HG03060 (cell line): ENCODE results near the gene ANO6.

Source experiments
- ATAC-seq: cut with Tn5 transposase; IDR thresholded peaks from one replicate; pipeline ENCODE4 v1.9.1; 2021; ENCODE audit warnings: low read depth, moderate number of reproducible peaks; ENCODE audit not compliant: unreplicated experiment

ANO6 gene

GRCh38 chr12:45208604-45209487, 7.0 kb upstream of the ANO6 start:
- ATAC-seq, result no peak

GRCh38 chr12:45209784-45210183, 6.1 kb upstream of the ANO6 start:
- no peak for ATAC-seq

DNA sequence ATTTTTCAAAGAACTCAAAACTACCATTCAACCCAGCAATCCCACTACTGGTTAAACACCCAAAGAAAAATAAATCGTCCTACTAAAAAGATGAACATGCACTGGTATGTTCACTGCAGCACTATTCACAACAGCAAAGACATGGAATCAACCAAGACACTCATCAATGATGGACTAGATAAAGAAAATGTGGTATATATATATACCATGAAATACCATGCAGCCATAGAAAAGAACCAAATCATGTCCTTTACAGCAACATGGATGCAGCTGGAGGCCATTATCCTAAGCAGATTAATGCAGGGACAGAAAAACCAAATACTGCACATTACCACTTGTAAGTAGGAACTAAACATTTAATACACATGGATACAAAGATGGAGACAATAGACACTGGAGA, 3.8 kb upstream of the ANO6 start:
- ATAC-seq, result no peak

- no peak for ATAC-seq
These were observed 2.8 kb upstream of the ANO6 start for GRCh38 chr12:45213107-45213506.

- no peak for ATAC-seq
These were observed 1.8 kb upstream of the ANO6 start for GRCh38 chr12:45214071-45214470.

GRCh38 chr12:45214749-45215418, 1.0 kb upstream of the ANO6 start:
- no peak for ATAC-seq

- no peak for ATAC-seq
These were observed 511 bp downstream of the ANO6 start for GRCh38 chr12:45216230-45216982.

- ATAC-seq, result no peak
These were observed 1.1 kb downstream of the ANO6 start for GRCh38 chr12:45216983-45217485.

GRCh38 chr12:45217846-45218245, 2.0 kb downstream of the ANO6 start:
- ATAC-seq, result no peak

GRCh38 chr12:45219621-45220020, 3.7 kb downstream of the ANO6 start:
- no peak for ATAC-seq

DNA sequence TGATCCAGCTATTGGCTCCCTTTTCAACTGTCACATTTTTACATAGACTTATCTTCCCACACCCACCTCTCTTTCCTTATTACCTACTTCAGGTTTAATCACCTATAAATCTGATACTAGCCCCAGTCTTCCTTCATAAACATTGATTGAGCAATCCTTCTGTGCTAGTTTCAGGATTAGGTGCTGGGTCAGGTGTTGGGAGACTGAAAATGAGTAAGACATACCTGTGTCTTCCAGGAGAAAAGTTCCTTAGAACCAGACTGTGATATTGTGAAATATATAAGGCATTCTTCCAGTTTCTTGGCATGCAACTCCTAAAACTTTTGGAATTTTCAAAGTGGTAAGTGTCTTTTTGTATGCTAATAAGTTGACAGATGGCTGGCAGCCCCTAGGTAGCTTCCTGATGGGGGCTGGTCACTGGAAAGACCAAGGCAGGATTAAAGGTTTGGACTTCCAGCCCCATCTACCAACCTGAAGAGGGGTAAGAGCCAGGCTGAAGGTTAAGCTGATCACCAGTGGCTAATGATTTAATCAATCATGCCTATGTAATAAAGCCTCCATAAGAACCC, 4.6 kb downstream of the ANO6 start:
- ATAC-seq, result no peak

GRCh38 chr12:45220969-45221368, 5.1 kb downstream of the ANO6 start:
- ATAC-seq, result no peak

GRCh38 chr12:45223868-45224267, 8.0 kb downstream of the ANO6 start:
- no peak for ATAC-seq

DNA sequence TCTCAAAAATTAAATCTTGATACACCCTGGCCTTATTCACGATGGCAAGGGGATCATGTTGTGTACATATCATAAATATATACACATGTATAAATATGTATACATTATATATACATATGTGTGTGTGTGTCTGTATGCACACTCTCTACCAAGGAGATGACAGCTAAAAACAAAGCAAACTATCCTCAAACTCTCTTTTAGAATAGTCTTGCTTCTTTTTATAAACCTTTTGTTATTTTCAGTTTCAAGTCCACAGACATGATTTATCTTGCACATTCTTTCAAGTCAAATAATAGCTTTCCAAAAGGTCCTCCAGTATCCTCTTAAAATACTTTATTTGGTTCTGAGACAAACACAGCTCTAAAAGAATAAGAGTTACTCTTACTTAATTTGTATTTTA, 8.4 kb downstream of the ANO6 start:
- no peak for ATAC-seq

DNA sequence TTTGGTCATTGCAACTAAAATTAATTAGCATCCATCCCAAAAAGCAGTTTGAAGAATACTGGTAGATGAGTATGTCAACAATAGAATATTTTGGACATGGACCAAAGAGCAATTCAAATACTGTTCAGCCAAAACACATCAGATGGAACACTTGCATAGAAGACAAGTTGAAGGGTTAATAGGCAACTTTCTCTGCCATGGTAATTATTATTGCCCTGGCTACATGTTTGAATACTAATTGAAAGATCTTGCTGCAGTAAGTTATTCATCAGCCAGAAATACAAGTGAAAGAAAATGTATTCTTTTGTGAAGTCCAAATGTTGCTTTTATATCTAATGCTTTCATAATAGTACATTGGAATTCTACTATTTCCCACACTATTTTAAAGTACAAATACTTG, 10.1 kb downstream of the ANO6 start:
- ATAC-seq, result no peak

DNA sequence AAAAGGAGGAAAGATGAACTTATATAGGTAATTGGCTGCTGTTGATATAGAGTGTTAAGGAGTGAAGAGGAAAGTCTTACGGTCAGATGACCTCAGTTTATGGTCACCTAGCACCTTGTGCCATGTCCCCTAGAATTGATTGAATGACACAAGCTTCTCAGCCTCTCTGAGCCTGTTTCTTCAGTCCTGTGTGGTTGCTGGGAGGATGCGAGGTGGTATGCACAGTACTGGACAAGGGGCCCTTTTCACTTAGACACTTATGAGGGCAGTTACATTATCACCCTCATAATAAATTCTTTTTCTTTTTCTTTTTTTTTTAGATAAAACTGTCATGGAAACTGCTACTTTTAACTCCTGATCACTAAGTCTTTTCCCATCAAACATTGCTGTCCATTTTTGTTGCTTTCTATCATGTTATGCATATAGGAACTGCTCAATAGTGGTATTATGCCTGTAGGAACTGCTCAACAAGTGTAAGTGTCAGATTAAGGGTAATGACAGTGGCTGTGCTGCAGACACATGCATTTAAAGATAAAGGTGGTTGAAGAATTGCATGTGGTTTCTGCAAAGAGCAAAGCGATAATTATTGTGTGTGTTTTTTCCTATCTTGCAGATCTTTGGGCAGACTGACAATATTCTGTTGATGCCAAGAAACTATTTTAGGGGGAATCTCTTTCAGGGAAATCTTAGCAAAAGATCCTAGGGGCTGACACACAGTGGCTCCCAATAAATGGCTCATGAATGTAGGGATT, 11.6 kb downstream of the ANO6 start:
- ATAC-seq, result no peak

DNA sequence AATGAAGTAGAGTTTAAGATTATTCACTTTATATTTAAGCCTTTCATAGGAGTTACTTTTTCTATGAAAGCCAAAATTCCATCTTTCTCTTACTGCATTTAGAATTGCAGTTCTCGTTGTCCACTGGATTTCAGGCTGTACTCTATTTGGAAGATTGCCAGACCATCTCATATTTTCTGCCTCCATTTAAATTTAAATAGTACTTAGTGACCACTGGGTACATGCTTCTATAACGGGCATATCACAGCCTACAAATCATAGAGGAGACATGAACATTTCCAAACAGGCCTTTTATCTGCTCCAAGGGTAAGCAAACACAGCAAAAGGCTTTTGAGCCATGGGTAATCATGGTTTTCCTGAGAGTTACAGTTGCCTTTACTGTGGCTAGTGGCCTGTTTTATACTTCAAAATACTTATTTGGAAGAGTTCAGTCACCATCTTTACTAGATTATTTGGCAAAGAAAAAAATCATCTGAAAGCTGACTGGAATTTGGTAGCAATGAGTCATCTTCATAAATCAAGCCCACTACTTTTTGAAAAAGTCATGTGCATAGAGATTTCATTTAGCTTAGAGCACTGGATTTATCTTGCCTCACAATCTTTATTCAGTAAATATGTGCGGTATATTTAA, 15.7 kb downstream of the ANO6 start:
- no peak for ATAC-seq

DNA sequence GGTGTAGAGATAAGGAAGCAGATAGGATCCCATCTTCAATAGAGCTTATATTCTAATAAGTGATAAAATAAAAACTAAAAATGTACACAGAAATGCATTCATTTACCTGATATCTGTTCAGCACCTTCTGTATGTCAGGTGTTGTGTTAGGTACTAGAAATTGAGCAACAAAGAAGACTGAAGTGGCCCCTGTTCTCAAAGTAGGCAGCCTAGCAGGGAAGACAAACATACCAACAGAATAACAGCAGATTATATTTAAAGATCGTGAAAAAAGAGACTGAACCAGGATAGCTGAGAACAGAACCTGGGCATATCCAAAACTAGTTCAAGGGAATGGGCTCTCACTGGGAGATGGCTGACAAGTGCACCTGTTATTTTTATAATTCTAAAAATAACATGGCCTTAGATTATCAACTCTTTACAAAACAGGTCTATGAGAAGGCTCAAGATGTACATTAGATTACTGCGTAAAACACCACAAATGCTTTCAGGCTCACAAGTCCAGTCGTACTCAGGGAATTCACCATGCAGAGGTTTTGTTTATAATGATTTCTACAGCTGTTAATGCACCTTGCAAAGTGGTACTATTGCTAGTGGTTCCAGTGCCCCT, 16.4 kb downstream of the ANO6 start:
- ATAC-seq, result no peak

DNA sequence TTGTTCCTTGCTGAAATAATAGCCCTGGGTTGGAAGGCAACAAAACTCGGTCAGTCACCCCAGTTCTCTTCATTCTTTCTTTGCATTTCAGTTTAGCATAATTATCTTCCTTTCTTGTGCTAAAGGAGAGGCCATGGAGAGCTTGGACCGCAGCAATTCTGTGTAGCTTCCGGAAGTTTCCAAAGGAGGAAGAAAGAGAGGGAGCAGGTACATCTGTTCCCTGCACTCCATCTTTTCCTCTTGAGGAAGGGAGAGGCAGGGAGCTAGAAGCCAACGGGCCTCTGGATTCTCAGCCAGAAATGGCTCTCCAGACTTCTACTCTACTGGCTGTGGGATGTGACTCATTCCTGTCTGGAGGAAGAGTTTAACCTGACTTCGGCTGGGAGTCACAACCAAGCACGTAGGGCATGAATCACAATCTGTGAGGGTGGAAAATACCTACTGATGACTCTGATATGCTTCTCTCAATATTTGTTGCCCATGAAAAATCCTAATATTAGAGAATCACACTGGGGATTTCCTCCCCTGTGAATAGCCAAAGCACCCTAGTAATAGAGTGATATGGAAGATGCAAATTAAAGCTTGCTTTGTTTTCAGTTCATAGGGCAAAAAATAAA, 17.0 kb downstream of the ANO6 start:
- peak; percentile 42 for ATAC-seq
